GM18951 (cell line): ENCODE measurements around the gene CYP4F12.

ENCODE experiments used
- POLR2A ChIP-seq: IDR thresholded peaks from 4 replicates; pipeline ENCODE4 v1.6.1; 2011; ENCODE audit warnings: mild to moderate bottlenecking; ENCODE audit not compliant: insufficient read length, insufficient read depth; ENCODE audit errors: extremely low read depth
- in situ Hi-C: fragments of 300-500 bp; cut with MboI; formaldehyde crosslinking; loops from one replicate; pipeline ENCODE4 v1.12.0; 2022; ENCODE audit warnings: low sequenced_read_pairs, mixed read lengths, inconsistent platforms; ENCODE audit not compliant: unreplicated experiment

CYP4F12 gene, protein sequence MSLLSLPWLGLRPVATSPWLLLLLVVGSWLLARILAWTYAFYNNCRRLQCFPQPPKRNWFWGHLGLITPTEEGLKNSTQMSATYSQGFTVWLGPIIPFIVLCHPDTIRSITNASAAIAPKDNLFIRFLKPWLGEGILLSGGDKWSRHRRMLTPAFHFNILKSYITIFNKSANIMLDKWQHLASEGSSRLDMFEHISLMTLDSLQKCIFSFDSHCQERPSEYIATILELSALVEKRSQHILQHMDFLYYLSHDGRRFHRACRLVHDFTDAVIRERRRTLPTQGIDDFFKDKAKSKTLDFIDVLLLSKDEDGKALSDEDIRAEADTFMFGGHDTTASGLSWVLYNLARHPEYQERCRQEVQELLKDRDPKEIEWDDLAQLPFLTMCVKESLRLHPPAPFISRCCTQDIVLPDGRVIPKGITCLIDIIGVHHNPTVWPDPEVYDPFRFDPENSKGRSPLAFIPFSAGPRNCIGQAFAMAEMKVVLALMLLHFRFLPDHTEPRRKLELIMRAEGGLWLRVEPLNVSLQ

DNA sequence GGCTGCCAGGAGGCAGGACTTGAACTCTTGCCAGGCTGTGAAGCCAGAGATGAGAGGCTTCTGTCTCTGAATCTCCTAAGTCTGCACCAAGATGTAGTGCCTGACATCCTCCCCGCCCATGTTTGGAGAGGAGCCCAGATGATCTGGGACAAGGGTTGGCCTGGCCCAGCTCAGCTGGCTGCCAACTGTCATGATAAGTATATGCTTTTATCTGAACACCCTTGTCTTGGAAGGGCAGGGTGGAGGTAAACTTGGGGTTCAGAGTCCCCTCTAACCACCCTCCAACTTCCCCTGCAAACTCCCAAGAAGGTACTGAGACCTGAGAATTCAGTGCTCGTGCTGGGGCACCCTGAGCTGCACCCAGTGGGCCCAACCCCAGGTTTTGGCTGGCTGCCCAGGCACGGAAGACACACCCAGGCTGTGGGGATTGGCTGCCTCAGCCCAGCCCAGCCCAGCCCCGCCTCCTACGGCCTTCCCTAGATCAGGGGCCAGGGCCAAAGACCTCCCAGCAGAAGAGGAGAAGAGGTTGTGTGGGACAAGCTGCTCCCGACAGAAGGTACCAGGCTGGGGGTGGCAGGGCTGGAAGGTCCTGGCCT lies at the start of gene CYP4F12:
Gene CYP4F12, plus strand, starts transcription at position 508 of the 596 bp plus-strand sequence. CDS start 443 bp downstream, outside the sequence.
- no peak for TF ChIP-seq POLR2A
- in situ Hi-C loops = no loop called here

DNA sequence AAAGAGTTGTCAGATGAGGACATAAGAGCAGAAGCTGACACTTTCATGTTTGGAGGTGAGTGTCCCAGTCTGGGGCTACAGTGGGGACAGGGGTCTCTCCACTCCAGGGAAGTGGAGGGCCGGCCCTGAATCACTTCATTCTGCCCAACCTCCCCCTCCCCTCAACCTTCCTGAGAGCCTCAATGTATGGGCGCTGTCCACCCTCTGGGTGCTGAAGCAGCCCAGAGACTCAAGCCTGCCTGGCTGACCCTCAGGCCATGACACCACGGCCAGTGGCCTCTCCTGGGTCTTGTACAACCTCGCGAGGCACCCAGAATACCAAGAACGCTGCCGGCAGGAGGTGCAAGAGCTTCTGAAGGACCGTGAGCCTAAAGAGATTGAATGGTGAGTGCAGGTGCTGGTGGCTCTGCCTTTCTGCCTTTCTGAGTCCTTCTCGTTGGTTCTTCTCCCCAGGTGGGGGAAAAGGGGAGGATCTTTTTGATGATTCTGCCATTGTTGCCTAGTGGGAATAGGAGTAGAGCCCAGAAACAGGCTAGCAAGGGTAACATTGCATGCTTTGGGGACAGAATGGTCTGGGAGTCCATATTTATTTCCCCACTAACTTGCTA lies 49.1 kb upstream of the CYP4F12 start:
- TF ChIP-seq POLR2A = no peak
- in situ Hi-C loops = loop anchor here (25.0 kb wide), 1 partner anchor 563 kb away; the partner anchor contains the start of genes AP1M1 and FAM32A

DNA sequence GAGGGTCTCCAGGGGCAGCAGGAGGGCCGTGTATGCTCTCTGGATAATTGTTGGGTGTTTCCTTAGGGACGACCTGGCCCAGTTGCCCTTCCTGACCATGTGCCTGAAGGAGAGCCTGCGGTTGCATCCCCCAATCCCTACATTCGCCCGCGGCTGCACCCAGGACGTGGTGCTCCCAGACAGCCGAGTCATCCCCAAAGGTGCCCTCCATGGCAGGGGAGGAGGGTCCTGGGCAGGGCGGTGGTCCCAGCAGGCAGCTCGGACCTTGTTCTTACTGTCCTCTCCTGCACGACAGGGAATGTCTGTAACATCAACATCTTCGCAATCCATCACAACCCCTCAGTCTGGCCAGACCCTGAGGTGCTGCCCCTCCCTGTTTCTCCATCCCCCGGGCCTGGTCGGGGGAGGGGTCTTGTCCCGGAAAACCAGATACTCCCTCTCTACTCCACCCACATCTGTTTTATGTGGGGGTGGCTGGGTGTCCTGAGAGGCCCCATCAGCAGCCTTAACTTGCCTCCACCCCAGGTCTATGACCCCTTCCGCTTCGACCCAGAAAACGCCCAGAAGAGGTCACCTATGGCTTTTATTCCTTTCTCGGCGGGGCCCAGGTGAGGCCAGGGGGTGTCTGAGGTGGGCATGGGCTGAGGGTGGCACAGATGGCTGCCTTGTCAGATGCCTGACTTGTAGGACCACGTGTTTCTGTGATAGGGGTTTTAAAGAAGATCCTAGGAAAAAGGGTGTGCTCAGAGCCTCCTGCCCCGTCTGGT lies 44.5 kb upstream of the CYP4F12 start:
- in situ Hi-C loops = no loop called here

DNA sequence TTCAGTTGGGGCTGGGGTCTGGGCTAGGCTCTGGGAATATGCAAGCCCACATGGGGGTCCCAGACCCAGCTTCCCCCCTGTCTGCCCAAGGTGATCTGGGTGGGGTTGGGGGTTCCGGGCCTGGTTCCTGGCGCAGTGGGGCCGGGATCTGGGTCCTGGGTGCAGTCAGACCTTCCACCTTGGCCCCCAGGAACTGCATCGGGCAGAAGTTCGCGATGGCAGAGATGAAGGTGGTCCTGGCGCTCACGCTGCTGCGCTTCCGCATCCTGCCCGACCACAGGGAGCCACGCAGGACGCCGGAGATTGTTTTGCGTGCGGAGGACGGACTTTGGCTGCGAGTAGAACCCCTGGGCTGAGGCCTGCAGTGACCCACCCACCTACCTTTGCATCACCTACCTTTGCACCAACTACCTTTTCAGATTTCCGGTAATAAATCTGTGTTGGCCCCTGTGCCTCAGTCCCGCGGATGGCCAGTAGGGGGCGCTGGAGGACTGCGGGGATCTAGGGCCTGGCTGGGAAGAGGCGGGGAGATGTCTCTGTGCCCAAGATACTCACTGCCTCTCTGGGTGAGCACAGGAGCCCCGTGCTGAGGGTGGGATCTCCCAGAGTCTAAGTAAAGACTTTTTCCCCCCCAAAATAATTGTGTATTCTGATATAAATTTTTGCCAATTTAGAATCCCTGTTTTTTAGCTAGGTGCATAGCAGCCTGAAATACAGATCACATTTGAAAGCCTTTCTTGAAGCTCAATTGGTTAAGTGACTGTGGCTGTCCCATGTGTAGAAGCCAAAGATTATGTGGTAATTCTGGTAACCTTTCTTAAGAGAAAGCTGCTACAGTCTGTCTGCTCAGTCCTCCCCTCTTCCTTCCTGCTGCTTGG lies 43.6 kb upstream of the CYP4F12 start:
- TF ChIP-seq POLR2A = no peak
- in situ Hi-C loops = no loop called here

More for the DNA sequence above, 44.5 kb upstream of the CYP4F12 start:
- no peak for TF ChIP-seq POLR2A

DNA sequence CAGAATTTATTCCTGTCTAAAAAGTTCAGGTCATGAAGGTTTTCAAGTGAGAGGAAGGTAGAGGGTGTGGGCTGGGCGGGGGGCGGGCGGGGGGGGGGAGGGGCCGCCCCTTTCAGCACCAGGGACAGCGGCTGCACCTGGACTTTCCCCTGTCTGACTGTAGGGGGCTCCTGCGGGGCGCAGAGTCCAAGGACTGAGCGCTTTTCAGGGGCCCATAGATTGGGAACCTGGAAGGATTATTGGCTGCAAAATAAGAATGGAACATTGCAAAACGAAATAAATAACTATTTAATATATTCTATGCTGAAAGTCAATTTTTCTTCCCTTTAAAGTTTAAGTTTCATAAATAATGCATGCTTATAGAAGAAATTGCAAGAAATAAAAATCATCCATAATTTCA lies 41.1 kb upstream of the CYP4F12 start:
- no peak for TF ChIP-seq POLR2A
- in situ Hi-C loops = no loop called here

DNA sequence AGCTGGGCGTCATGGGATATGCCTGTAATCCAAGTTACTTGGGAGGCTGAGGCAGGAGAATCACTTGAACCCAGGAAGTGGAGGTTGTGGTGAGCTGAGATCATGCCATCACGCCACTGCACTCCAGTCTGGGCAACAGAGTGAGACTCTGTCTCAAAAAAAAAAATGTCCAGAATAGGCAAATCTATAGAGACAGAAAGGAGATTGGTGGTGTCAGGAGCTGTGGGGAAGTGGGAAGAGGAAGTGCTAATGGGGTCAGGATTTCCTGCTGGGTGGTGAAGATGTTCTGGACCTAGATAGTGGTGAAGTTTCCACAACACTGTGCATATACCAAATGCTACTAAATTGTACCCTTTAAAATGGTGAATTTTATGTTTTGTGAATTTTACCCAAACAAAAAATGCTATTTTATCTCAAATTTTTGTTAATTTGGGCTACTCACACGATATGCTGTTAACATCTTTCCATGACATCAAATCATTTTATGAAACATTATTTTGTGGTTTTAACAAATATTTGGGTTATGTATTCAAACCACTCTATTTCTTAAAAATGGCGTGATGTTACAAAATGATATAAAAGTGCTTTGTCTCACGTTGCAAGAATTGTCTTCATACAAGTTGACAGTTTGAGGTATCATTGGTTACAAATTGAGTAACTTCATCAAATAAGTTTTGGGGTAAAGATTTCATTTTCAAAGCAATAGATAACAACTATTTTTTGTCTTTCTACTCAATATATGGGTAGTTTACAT lies 39.6 kb upstream of the CYP4F12 start:
- in situ Hi-C loops = no loop called here
- TF ChIP-seq POLR2A = no peak

DNA sequence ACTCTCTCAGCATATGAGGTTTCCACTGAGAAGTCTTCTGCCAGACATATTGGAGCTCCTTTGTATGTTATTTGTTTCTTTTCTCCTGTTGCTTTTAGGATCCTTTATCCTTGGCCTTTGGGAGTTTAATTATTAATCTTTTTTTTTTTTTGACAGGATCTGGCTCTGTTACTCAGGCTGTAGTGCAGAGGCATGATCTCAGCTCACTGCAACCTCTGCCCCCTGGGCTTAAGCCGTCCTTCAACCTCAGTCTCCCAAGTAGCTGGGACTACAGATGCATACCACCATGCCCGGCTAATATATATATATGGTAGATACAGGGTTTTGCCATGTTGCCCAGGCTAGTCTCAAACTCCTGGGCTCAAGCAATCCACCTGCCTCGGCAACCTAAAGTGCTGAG lies 38.8 kb upstream of the CYP4F12 start:
- no peak for TF ChIP-seq POLR2A
- in situ Hi-C loops = no loop called here

DNA sequence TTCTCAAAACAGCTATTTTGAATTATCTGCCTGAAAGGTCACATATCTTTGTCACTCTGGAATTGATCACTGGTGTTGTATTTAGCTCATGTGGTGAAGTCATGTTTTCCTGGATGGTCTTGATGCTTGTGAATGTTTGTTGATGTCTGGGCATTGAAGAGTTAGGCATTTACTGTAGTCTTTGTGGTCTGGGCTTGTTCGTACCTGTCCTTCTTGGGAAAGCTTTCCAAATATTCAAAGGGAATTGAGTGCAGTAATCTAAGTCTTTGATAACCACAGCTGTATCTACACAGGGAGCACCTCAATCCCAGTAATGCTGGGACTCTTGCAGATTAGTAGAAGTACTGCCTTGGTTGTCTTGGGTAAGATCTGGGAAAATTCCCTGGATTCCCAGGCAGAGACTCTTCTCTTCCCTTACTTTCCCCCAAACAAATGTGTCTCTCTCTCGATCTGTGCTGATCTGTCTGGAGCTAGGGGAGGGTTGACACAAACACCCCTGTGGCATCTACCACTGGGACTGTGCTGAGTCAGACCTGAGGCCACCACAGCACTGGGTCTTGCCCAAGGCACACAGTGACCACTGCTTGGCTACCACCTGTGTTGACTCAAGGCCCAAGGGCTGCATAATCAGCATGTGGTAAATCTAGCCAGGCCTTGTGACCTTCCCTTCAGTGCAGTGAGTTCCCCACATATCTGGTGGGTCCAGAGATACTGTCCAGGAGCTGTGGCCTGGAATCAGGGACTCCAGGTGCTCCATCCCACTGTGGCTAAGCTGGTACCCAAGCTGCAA lies 37.7 kb upstream of the CYP4F12 start:
- in situ Hi-C loops = no loop called here
- TF ChIP-seq POLR2A = no peak

DNA sequence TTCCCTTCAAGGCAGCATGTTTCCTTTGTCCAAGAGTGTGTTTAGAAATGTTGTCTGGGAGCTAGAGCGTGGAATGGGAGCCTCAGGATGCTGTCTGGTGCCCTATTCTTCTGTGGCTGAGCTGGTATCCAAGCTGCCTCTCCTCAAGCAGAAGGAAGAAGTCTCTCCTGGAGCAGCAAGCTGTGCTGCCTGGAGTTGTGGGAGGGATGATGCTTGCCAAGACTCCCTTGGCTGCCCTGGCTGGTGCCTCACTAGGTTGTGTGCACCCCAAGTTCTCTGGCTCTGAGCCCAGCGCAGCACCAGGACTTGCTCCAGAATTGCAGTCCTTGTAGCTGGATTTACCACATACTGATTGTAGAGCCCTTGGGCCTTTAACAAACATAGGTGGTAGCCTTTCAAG lies 36.9 kb upstream of the CYP4F12 start:
- TF ChIP-seq POLR2A = no peak
- in situ Hi-C loops = no loop called here

DNA sequence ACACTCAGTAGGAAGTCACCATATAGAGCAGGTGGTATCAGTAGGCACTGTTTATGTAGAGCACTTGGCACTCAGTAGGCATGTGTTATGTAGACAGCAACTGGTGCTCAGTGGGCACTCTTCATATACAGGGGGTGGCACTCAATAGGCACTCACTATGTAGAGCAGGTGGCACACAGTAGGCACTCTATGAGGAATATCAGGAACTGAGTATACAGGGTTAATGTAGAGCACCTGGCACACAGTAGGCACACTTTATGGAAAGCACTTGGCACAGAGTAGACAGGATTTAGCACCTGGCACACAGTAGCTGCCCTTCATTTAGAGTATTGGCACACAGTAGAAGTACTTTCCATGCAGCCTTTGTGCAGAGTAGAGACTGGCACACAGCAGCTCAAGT lies 33.3 kb upstream of the CYP4F12 start:
- TF ChIP-seq POLR2A = no peak
- in situ Hi-C loops = no loop called here
